Astrocyte of the cerebellum (primary cell): ENCODE data around the gene TUBGCP6.

Experiments used
- DNase-seq: peaks from one replicate; pipeline ENCODE4 v3.0.0-alpha.2; 2011; ENCODE audit warnings: low read depth
- H3K4me3 ChIP-seq: 2 replicates; pipeline ENCODE4 v1.5.1; 2011; ENCODE audit warnings: mild to moderate bottlenecking, low read depth, low read length, moderate library complexity
- in situ Hi-C: cut with HindIII; loops from 2 replicates; pipeline ENCODE4 v1.10.0; 2017; ENCODE audit warnings: low sequenced_read_pairs
- TF ChIP-seq, protein P1 (sequence below): IDR thresholded peaks from 2 replicates; pipeline ENCODE4 v1.5.1; 2012; ENCODE audit warnings: low read length, low read depth, moderate library complexity, mild to moderate bottlenecking; ENCODE audit errors: missing control alignments

TUBGCP6 gene

DNA sequence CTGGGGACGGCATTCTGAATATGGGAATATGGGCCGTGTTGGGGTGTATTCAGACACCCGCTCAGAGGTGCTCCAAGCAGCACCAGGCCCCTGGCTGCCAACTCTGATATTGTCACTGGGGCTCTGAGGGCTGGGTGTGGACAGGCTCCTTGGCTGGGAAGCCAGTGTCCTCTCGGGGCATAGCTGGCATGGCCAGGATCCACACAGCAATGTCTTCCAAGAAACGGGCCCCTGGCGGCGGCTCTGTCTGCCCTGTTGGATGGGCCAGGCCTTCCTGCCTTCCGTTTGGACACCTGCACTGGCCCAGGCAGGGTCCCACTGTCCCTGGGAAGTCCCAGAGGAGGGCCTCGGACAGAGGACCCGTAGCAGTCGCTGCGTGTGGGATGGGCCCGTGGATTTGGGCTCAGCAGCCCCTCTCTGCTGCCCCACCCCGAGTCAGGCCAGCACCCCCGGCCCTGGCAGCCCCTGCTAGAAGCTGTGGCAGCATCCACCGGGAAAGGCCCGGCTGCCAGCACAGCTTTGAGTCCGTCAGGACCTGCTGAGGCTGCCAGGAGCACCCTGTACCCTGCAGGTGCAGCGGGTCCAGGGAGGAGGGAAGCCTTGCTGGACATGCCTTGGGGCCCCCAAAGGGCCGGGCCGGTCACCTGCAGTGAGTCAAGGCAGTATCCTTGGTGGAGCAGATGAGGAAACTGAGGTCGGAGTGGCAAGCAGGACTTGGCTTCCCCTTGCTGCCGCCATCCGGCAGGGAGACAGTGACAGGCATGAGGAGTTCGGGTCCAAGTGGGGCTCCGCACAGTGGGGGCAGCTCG lies 70.2 kb downstream of the TUBGCP6 start:
- DNase-seq: no peak
- H3K4me3 ChIP-seq: no peak overlapping the region
- in situ Hi-C loops: no loop called here
- TF ChIP-seq, protein P1, sequence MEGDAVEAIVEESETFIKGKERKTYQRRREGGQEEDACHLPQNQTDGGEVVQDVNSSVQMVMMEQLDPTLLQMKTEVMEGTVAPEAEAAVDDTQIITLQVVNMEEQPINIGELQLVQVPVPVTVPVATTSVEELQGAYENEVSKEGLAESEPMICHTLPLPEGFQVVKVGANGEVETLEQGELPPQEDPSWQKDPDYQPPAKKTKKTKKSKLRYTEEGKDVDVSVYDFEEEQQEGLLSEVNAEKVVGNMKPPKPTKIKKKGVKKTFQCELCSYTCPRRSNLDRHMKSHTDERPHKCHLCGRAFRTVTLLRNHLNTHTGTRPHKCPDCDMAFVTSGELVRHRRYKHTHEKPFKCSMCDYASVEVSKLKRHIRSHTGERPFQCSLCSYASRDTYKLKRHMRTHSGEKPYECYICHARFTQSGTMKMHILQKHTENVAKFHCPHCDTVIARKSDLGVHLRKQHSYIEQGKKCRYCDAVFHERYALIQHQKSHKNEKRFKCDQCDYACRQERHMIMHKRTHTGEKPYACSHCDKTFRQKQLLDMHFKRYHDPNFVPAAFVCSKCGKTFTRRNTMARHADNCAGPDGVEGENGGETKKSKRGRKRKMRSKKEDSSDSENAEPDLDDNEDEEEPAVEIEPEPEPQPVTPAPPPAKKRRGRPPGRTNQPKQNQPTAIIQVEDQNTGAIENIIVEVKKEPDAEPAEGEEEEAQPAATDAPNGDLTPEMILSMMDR: no peak

GRCh38 chr22:50173983-50174355 lies 70.9 kb downstream of the TUBGCP6 start:
- no peak overlapping the region for H3K4me3 ChIP-seq
- TF ChIP-seq, protein P1: no peak
- DNase-seq: no peak
- in situ Hi-C loops: no loop called here

- in situ Hi-C loops: no loop called here
- TF ChIP-seq, protein P1: no peak
Observed at GRCh38 chr22:50173311-50173982, 71.4 kb downstream of the TUBGCP6 start.

DNA sequence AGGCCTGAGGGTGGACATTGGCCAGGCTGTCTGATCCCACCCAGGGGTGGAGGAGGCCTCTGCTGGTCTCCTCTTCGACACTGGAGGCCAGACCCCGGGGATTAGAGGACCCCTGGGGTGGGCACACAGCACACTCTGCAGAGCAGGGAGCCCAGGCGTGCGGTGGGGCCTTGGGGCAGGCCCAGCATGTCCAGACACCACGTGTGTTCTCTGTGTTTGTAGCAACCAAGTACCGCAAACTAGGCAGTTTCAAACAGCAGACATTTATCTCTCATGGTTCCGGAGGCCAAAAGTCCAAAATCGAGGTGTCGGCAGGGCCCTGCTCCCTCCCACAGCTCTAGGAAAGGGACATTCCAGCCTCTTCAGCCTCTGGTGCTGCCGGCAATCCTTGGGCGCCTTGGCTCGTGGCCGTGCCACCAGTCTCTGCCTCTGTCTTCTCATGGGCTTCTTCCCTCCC lies 72.8 kb downstream of the TUBGCP6 start:
- TF ChIP-seq, protein P1: no peak
- in situ Hi-C loops: no loop called here
- no peak for DNase-seq
- no peak overlapping the region for H3K4me3 ChIP-seq

More at GRCh38 chr22:50173311-50173982, 71.4 kb downstream of the TUBGCP6 start:
- no peak for DNase-seq
- H3K4me3 ChIP-seq: no peak overlapping the region

DNA sequence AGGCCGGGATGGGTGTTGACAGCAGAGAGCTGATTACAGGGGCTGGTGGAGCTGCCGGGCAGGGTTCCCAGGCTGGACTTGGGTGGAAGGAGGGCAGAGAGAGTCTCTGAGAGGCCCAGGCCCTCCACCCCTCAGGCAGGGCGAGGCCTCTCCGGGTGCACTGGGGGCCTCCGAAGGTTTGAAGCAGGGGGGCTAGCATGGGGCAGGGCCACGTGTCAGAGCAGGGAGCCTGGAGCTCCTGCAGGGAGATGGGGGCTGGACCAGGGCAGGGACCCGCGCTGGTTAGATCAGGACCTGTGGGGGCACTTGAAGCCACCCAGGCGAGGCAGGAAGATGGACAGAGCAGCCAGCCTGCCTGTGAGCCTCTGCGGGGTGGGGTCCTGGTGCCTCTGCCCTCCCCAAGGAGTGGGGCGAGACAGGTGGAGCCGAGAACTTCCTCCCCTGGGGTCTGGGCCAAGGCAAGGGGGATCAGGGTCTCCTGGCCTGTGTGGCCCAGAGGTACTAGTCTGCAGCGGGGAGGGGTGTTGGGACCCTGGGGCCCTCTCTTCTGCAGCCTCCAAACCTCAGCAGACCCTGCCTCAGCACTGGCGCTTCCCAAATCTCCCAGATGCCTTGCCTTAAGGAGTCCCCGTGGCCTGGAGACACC lies 73.4 kb downstream of the TUBGCP6 start:
- no peak for DNase-seq
- TF ChIP-seq, protein P1: no peak
- in situ Hi-C loops: no loop called here
- H3K4me3 ChIP-seq: no peak overlapping the region

DNA sequence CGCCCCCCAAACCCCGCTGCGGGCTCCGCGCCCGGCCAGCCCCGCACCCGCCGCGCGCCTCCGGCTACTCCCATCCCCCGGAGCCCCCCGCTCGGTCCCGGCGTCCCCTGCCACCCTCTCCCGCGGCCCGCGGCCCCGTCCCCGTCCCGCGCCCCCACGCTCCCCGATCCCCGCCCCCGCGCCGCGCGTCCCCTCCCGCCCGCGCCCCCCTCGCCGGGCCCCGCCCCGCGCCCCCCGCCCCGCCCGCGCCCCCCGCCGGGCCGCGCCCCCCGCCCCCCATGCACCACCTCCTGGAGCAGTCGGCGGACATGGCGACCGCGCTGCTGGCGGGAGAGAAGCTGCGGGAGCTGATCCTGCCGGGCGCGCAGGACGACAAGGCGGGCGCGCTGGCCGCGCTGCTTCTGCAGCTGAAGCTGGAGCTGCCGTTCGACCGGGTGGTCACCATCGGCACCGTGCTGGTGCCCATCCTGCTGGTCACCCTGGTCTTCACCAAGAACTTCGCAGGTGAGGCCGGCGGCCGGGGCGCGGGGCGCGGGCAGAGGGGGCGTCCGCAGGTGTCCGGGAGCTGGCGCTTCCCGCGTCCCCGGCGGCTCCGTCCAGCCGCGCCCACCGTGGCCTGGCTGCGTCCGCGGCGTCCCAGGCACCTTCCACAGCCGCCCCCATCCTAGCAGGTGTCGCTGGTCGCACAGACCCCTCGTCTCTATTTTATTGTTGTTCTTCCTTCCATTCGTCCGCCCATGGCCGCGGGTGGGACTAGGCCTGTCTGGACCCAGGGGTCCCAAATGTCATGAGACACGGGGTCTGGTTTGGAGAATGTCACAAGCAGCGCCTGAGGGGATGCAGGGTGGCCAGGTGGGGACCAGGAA lies 74.1 kb downstream of the TUBGCP6 start, which contains the start of gene PANX2:
TSS of gene PANX2 (plus strand) at position 279 of the 866 bp plus-strand sequence. CDS start at position 279, 0 bp downstream.
- H3K4me3 ChIP-seq: peak within 1 kb of the TSS; percentile 32
- TF ChIP-seq, protein P1: no peak

More for the DNA sequence above, 74.1 kb downstream of the TUBGCP6 start, which contains the start of gene PANX2:
- in situ Hi-C loops: no loop called here
- DNase-seq: no peak
